GM12891 (cell line): Measurements from ENCODE around the gene FEM1C.

ENCODE experiments used
- DNase-seq: peaks from one replicate; pipeline ENCODE4 v3.0.0; 2011; ENCODE audit warnings: low spot score; ENCODE audit not compliant: insufficient read length
- FAIRE-seq: peaks from 2 replicates; lab custom pipeline; 2011; peaks lifted over from hg19 to GRCh38; lab: Jason Lieb, UNC
- PAX5 ChIP-seq: IDR thresholded peaks from 2 replicates; pipeline ENCODE4 v1.6.1; 2011; ENCODE audit warnings: low read length, moderate library complexity, mild to moderate bottlenecking; ENCODE audit not compliant: insufficient read depth, severe bottlenecking
- POLR2A ChIP-seq: IDR thresholded peaks from 2 replicates; pipeline ENCODE4 v1.6.1; 2011; ENCODE audit warnings: low read depth, low read length, control low read depth
- POLR2AphosphoS5 ChIP-seq: IDR thresholded peaks from 2 replicates; pipeline ENCODE4 v1.6.1; 2011; ENCODE audit warnings: low read depth, low read length, control low read depth
- POU2F2 ChIP-seq: IDR thresholded peaks from 2 replicates; pipeline ENCODE4 v1.6.1; 2011; ENCODE audit warnings: low read depth, mild to moderate bottlenecking, control low read depth, low read length, moderate library complexity
- SPI1 ChIP-seq: IDR thresholded peaks from 2 replicates; pipeline ENCODE4 v1.6.1; 2011; ENCODE audit warnings: low read depth, low read length, control low read depth
- TAF1 ChIP-seq: IDR thresholded peaks from 2 replicates; pipeline ENCODE4 v1.6.1; 2011; ENCODE audit warnings: low read depth, low read length, control low read depth

The FEM1C gene

GRCh38 chr5:115578657-115579056 lies 34.1 kb upstream of the FEM1C start:
- DNase-seq: no peak
- FAIRE-seq: peak; percentile 82
- TF ChIP-seq POU2F2 (no peak), PAX5 (no peak), SPI1 (peak; percentile 89), TAF1 (no peak), POLR2A (no peak)

- no peak for TF ChIP-seq SPI1
- no peak for TF ChIP-seq POLR2A
- no peak for TF ChIP-seq TAF1
- peak; percentile 41; the same call in 1 of the 2 replicates for TF ChIP-seq POU2F2
- no peak for DNase-seq
- no peak for FAIRE-seq
Measured at GRCh38 chr5:115577741-115578140, 33.2 kb upstream of the FEM1C start.

- DNase-seq (no peak), FAIRE-seq (no peak)
- no peak for TF ChIP-seq POU2F2
- TF ChIP-seq SPI1: no peak
- no peak for TF ChIP-seq POLR2AphosphoS5
- TF ChIP-seq TAF1: no peak
- TF ChIP-seq POLR2A: no peak
- TF ChIP-seq PAX5: no peak
Measured at GRCh38 chr5:115577329-115577728, 32.8 kb upstream of the FEM1C start.

GRCh38 chr5:115575167-115576070 lies 30.8 kb upstream of the FEM1C start:
- FAIRE-seq: peak; percentile 84
- TF ChIP-seq POU2F2 (no peak), POLR2AphosphoS5 (no peak), SPI1 (peak; percentile 23; the same call in 1 of the 2 replicates)
- DNase-seq: no peak

- peak; percentile 54 for FAIRE-seq
- no peak for DNase-seq
- no peak for TF ChIP-seq PAX5
- no peak for TF ChIP-seq POU2F2
- no peak for TF ChIP-seq POLR2AphosphoS5
- no peak for TF ChIP-seq SPI1
- no peak for TF ChIP-seq POLR2A
- TF ChIP-seq TAF1: no peak
Measured at GRCh38 chr5:115573133-115573532, 28.6 kb upstream of the FEM1C start.

GRCh38 chr5:115571441-115571878 lies 26.9 kb upstream of the FEM1C start:
- TF ChIP-seq POLR2A (no peak), SPI1 (no peak), POU2F2 (no peak), PAX5 (no peak), POLR2AphosphoS5 (no peak), TAF1 (no peak)
- FAIRE-seq (no peak), DNase-seq (no peak)

- TF ChIP-seq POLR2A (no peak), SPI1 (no peak), POLR2AphosphoS5 (no peak), PAX5 (no peak), TAF1 (no peak), POU2F2 (no peak)
- FAIRE-seq (no peak), DNase-seq (no peak)
Measured at GRCh38 chr5:115568668-115569067, 24.1 kb upstream of the FEM1C start.

GRCh38 chr5:115565233-115565632 lies 20.7 kb upstream of the FEM1C start:
- FAIRE-seq: no peak
- TF ChIP-seq TAF1 (no peak), POU2F2 (no peak)
- DNase-seq: no peak

- FAIRE-seq: no peak
- no peak for DNase-seq
- TF ChIP-seq SPI1 (no peak), POLR2AphosphoS5 (no peak), POU2F2 (no peak), TAF1 (no peak), PAX5 (no peak), POLR2A (no peak)
Measured at GRCh38 chr5:115561176-115561575, 16.6 kb upstream of the FEM1C start.

GRCh38 chr5:115559524-115559923 lies 14.9 kb upstream of the FEM1C start:
- DNase-seq (no peak), FAIRE-seq (no peak)
- TF ChIP-seq SPI1: no peak
- TF ChIP-seq POU2F2: no peak
- TF ChIP-seq POLR2A: no peak
- TF ChIP-seq TAF1: no peak

- no peak for DNase-seq
- TF ChIP-seq TAF1: no peak
- FAIRE-seq: no peak
Measured at GRCh38 chr5:115558388-115558956, 13.9 kb upstream of the FEM1C start.
